ENCODE measurements around the gene ANKRD42. TPM values are rescaled to one million over a fixed set of nuclear protein-coding genes. Genes with fewer than 3 reads are reported as not detected.

ANKRD42 gene
- polyA plus RNA-seq, 3 donors, result 4.3 to 6.2 (median 6.1) TPM

- H3K4me3 ChIP-seq (replicated peaks in 1 of 3; ENCODE audit: low read depth in 2 of 3, low read length in 3 of 3), result no peak overlapping the region
- H3K79me2 ChIP-seq (ENCODE audit: insufficient read depth, low read length), result peaks cover 24% of the 10 kb centered on the region
- no peak overlapping the region for H2AFZ ChIP-seq (ENCODE audit: insufficient read depth, low read depth, low read length, poor library complexity, severe bottlenecking)
- peaks cover 40 to 50% of the 10 kb centered on the region in 2 donors for H3K36me3 Mint-ChIP-seq
- no peak for TF ChIP-seq CTCF (IDR thresholded peaks at IDR 0.05)
- H3K9ac ChIP-seq (ENCODE audit: insufficient read depth, low read length, poor library complexity, severe bottlenecking), result no peak overlapping the region
- no peaks in the 10 kb centered on the region for H3K9me3 ChIP-seq (replicated peaks in 1 of 2; ENCODE audit: control insufficient read depth in 1 of 2, insufficient read depth in 1 of 2, low read length in 2 of 2)
- no peaks in the 10 kb centered on the region for H3K27me3 Mint-ChIP-seq (ENCODE audit: low read depth in 3 of 3)
- no peaks in the 10 kb centered on the region for H3K4me1 ChIP-seq (ENCODE audit: control insufficient read depth in 1 of 2, insufficient read depth in 2 of 2, low read length in 2 of 2)
- no peak overlapping the region for H3K4me3 Mint-ChIP-seq
- H3K4me2 ChIP-seq (replicated peaks; ENCODE audit: extremely low read depth, low read length, poor library complexity, severe bottlenecking), result no peak overlapping the region
- intact Hi-C loops (cut with micrococcal nuclease), result no loop called here
- H3K9me3 Mint-ChIP-seq, result no peaks in the 10 kb centered on the region
- H3K27me3 ChIP-seq (ENCODE audit: control insufficient read depth in 2 of 2, insufficient read depth in 2 of 2, low read length in 2 of 2), result no peaks in the 10 kb centered on the region
- H3K27ac ChIP-seq (ENCODE audit: low read depth in 1 of 2, low read length in 2 of 2), result no peak overlapping the region
- no peaks in the 10 kb centered on the region for H4K20me1 ChIP-seq (ENCODE audit: insufficient read depth, low read length)
- H3K27ac Mint-ChIP-seq, result no peak overlapping the region
- H3K4me1 Mint-ChIP-seq, result peaks cover 8% of the 10 kb centered on the region
- no peak for DNase-seq
- peaks cover 57 to 76% of the 10 kb centered on the region in 2 donors for H3K36me3 ChIP-seq (replicated peaks in 1 of 2; ENCODE audit: control insufficient read depth in 1 of 2, insufficient read depth in 2 of 2, low read length in 2 of 2)
Observed at GRCh38 chr11:83278351-83278750, 84.8 kb downstream of the ANKRD42 start.

DNA sequence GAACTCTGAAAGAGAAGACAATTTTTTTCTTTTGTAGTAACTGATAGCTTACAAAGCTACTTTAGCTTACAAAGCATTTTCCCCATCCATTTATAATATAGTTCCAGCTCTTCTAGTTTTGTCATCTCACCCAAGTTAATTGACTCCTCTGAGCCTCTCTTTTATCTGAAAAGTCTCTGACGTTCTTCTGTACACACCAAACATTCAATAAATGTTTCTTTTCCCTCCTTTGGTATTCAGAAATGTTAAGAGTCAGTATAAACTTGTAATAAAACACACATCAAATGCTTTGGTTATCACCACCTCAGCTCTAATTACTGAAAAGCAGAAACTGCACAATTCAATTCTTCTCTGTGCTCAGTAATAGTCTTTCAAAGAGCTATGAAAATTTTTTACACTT, 86.7 kb downstream of the ANKRD42 start:
- Histone ChIP-seq H2AFZ (ENCODE audit: insufficient read depth, low read depth, low read length, poor library complexity, severe bottlenecking) (no peak overlapping the region), H3K27me3 (ENCODE audit: control insufficient read depth in 2 of 2, insufficient read depth in 2 of 2, low read length in 2 of 2) (no peaks in the 10 kb centered on the region), H3K4me2 (replicated peaks; ENCODE audit: extremely low read depth, low read length, poor library complexity, severe bottlenecking) (no peak overlapping the region), H3K79me2 (ENCODE audit: insufficient read depth, low read length) (peaks cover 43% of the 10 kb centered on the region), H3K4me1 (ENCODE audit: control insufficient read depth in 1 of 2, insufficient read depth in 2 of 2, low read length in 2 of 2) (peaks cover 7 to 13% of the 10 kb centered on the region in 2 donors), H4K20me1 (ENCODE audit: insufficient read depth, low read length) (no peaks in the 10 kb centered on the region), H3K36me3 (replicated peaks in 1 of 2; ENCODE audit: control insufficient read depth in 1 of 2, insufficient read depth in 2 of 2, low read length in 2 of 2) (peaks cover 40 to 58% of the 10 kb centered on the region in 2 donors), H3K9ac (ENCODE audit: insufficient read depth, low read length, poor library complexity, severe bottlenecking) (no peak overlapping the region), H3K9me3 (replicated peaks in 1 of 2; ENCODE audit: control insufficient read depth in 1 of 2, insufficient read depth in 1 of 2, low read length in 2 of 2) (no peaks in the 10 kb centered on the region), H3K4me3 (replicated peaks in 1 of 3; ENCODE audit: low read depth in 2 of 3, low read length in 3 of 3) (no peak overlapping the region), H3K27ac (ENCODE audit: low read depth in 1 of 2, low read length in 2 of 2) (no peak overlapping the region)
- Mint-ChIP-seq H3K4me3 (no peak overlapping the region), H3K27me3 (ENCODE audit: low read depth in 3 of 3) (no peaks in the 10 kb centered on the region), H3K36me3 (peaks cover 28 to 41% of the 10 kb centered on the region in 2 donors), H3K4me1 (peaks cover 15% of the 10 kb centered on the region), H3K27ac (no peak overlapping the region), H3K9me3 (no peaks in the 10 kb centered on the region)
- TF ChIP-seq CTCF (IDR thresholded peaks at IDR 0.05), result no peak
- no CpG with 5 or more reads among the region's 1 CpG for WGBS (ENCODE audit: insufficient coverage)
- intact Hi-C loops (cut with micrococcal nuclease), result loop anchor here in 1 of 2 donors (10.0 kb wide), 1 partner anchor 85 kb away; the partner anchor contains the start of gene ANKRD42
- DNase-seq, result no peak

All from CD14-positive monocyte (primary cell).